NCI-H2171 (cell line): Measurements from ENCODE around the gene HSFX4.
"Not testable (repeated sequence)": the region's sequence is repeated elsewhere in the genome, so short reads cannot be mapped to it uniquely, and the experiment has no call there.

Experiments used
- DNase-seq: peaks from one replicate; lab custom pipeline; 2025; lab: John Stamatoyannopoulos, UW

HSFX4 gene

DNA sequence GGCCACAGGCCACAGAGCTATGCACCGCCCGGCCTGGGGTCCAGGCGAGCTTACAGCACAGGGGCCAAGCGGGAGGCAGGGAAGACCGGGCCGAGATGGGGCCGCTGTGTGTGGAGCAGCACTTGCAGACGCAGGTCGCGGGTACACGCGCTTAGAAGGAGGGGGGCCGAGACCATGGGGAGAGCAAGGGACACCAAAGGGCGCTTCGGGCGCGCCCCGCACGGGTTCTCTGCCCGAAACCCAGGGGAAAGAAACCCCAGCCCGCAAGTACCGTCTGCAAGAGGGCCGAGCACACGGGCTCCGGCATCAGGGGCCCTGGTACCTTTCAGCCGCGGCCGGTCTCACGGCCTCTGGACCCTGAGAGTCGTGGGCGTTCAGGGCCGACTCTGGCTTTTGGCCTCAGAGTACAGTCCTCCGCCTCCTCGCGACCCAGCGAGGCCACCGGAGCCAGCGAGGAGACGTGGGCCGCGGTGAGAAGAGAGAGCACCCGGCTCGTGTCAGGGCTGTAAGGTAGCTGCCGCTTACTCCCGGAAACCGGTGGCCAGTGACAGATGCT, 8.6 kb downstream of the HSFX4 start:
- DNase-seq: no peak

DNA sequence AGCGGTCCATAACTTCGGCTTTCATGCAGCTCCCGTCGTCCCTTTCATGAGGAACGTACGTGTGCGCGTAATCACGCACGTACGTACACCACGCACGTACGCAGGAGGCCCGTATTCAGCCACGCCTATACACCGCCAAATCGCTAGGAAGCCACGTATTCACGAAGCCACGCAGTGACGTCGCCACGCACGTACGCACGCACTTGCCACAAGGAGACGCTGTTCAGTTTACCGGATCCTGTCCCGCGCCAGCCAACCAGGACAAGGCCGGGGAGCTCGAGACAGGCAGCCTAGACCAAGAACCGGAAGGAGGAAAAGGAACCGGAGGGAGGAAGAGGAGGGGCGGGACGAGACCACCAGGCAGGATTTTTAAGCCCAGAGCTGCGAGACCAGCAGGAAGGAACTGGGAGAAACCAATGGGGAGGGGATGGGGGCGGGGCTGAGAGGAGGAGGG, 9.1 kb downstream of the HSFX4 start, which contains the start of gene EOLA2:
TSS of gene EOLA2 (minus strand) at position 65 of the 454 bp plus-strand sequence. CDS start 4,617 bp downstream, outside the sequence.
- DNase-seq: peak; percentile 82

DNA sequence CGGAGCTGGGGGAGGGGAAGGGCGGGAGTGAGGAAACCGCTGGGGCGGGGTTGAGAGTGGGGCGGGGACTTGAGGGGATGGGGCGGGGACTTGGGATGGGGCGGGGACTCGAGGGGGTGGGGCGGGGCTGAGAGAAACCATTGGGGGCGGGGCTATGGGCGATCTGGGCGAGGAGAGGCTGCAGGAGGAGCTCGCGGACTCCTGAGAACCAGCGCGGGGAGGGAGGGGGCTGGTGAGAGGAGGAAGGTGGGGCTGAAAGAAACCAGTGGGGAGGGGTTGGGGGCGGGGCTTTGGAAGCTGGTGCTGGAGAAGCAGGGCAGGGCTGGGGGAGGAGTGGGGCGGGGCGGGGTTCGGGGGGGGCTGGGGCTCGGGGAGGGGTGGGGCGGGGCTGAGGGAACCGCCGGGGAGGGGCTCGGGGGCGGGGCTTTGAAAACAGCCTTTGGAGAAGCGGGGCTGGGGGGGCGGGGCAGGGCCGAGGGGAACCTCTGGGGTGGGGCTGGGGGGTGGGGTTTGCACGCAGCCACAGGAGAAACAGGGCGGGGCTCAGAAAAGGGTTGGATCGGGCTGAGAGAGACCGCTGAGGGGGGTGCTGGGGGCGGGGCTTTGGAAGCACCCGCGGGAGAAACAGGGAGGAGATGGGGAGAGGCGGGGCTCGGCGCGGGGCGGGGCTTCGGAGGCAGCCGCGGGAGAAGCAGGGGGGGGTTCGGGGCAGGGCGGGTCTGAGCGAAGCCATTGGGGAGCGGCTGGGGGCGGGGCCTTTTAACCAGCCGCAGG, 9.7 kb downstream of the HSFX4 start:
- peak; percentile 94 for DNase-seq

DNA sequence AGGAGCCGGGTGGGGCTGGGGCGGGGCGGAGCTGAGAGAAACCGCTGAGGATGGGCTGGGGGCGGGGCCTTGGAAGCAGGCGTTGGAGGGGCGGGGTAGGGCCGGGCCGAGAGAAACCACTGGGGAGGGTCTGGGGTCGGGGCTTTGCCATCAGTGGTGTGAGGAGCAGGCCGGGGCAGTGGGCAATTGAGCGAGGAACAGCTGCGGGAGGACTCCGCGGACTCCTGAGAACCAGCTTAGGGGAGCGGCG, 10.2 kb downstream of the HSFX4 start:
- no peak for DNase-seq

GRCh38 chrX:149939905-149940673, 10.7 kb downstream of the HSFX4 start:
- peak; percentile 84 for DNase-seq

DNA sequence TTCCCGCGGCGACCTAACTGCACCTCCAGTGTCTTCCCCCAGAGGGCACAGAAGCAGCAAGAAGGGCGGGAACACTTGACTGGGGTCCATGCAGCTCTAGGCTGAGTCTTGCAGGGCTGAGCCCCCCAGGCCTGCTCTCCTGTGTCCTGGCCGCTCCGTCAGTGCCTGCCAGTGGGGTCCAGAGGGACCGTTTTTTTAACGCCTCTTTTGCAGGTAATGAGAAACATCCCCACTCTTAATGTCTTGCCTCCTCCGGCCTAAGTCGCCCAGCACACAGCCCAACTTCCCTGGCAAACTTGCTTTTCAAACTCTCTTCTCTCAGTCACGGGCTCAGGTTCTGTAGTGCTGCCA, 11.3 kb downstream of the HSFX4 start:
- not testable (repeated sequence) for DNase-seq

GRCh38 chrX:149945087-149945670, 15.8 kb downstream of the HSFX4 start:
- DNase-seq: not testable (repeated sequence)

- DNase-seq: not testable (repeated sequence)
These were observed 16.4 kb downstream of the HSFX4 start for GRCh38 chrX:149945820-149946219.

GRCh38 chrX:149946932-149947331, 17.6 kb downstream of the HSFX4 start:
- DNase-seq: not testable (repeated sequence)

GRCh38 chrX:149948016-149948415, 18.6 kb downstream of the HSFX4 start:
- no peak for DNase-seq

- DNase-seq: no peak
These were observed 20.5 kb downstream of the HSFX4 start for GRCh38 chrX:149949743-149950436.

- peak; percentile 0 for DNase-seq
These were observed 21.3 kb downstream of the HSFX4 start for GRCh38 chrX:149950681-149951080.

- no peak for DNase-seq
These were observed 32.2 kb downstream of the HSFX4 start for GRCh38 chrX:149961572-149961971.

- DNase-seq: no peak
These were observed 32.6 kb downstream of the HSFX4 start for GRCh38 chrX:149962010-149962409.

DNA sequence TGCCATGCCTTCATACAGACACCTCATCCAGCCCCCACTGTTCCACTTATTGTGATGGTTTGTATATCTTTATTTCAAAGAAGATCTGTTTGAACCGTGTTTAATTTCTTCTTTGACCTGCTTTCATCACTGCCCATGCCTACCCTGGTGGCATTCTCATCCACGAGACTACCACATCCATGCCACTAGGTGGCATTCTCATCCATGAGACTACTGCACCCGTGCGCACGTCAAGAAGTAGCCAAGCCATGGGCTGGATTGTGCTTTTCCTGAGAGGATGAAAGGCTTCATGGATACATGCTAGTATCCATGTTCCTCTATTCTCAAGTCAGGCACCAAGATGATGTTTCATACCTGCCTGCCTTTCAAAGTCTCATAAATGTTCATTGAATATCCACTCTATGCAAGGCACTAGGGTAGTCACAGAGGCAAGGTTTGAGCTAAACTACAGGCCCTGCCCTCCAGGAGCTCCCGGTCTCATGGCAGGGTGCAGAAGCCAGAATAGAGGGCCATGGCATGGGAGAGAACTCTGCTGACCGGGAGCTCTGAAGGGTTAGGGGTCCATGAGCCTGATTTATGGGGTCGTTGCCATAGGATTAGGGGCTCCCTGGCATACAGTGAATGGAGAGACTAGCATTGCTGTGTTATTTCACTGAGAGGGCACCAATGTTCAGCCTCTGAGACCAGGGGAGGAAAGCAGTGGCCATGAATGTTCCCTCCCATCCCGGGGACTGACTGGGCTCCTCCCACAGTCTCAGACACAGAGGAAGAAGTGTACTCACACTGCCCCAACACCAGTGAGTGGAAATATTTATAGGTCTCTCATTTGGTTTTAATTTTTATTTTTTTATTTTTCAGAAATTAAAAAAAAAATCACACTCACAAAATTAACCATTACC, 33.7 kb downstream of the HSFX4 start:
- peak; percentile 0 for DNase-seq

- DNase-seq: no peak
These were observed 49.8 kb downstream of the HSFX4 start for GRCh38 chrX:149979126-149979644.
